DND-41 (cell line): ENCODE data around the gene OR7D2.

Experiments used
- ATAC-seq: fragments of 200-7000 bp; cut with Tn5 transposase; 3 replicates; pipeline ENCODE4 v1.9.1; 2021; ENCODE audit warnings: low read depth; ENCODE audit not compliant: insufficient read depth
- DNase-seq: peaks from one replicate; pipeline ENCODE4 v3.0.0-alpha.2; 2020
- H2AFZ ChIP-seq: 2 replicates; pipeline ENCODE4 v1.6.0; 2012; ENCODE audit warnings: low read depth, low read length
- H3K27ac ChIP-seq: 2 replicates; pipeline ENCODE4 v1.5.1; 2012; ENCODE audit warnings: low read length, inconsistent platforms
- H3K27me3 ChIP-seq: fragments of 200-600 bp; sonication (generic); 2 replicates; pipeline ENCODE4 v1.6.0; 2012; ENCODE audit warnings: low read length, mild to moderate bottlenecking, inconsistent platforms; ENCODE audit not compliant: insufficient read depth, poor library complexity
- H3K36me3 ChIP-seq: 2 replicates; pipeline ENCODE4 v1.5.1; 2012; ENCODE audit warnings: low read length, inconsistent platforms; ENCODE audit not compliant: insufficient read depth
- H3K4me1 ChIP-seq: 2 replicates; pipeline ENCODE4 v1.5.1; 2012; ENCODE audit warnings: mild to moderate bottlenecking, low read length; ENCODE audit not compliant: insufficient read depth
- H3K4me2 ChIP-seq: 2 replicates; pipeline ENCODE4 v1.6.0; 2012; ENCODE audit warnings: mild to moderate bottlenecking, moderate library complexity, low read length, inconsistent platforms; ENCODE audit not compliant: insufficient read depth
- H3K4me3 ChIP-seq, 2 experiments: fragments of 200-600 bp in 1 of 2; shearing (Covaris generic) in 1 of 2; 2 replicates each; pipeline ENCODE4 v1.5.1; 2012 to 2016; ENCODE audit warnings: inconsistent platforms in 2 of 2, low read length in 2 of 2, mild to moderate bottlenecking in 2 of 2, low read depth in 1 of 2, moderate library complexity in 1 of 2
- H3K79me2 ChIP-seq: 2 replicates; pipeline ENCODE4 v1.6.0; 2012; ENCODE audit warnings: low read length, inconsistent platforms; ENCODE audit not compliant: insufficient read depth
- H3K9ac ChIP-seq: 2 replicates; pipeline ENCODE4 v1.6.0; 2012; ENCODE audit warnings: low read depth, mild to moderate bottlenecking, inconsistent platforms, low read length, moderate library complexity
- H3K9me3 ChIP-seq: 2 replicates; pipeline ENCODE4 v1.5.1; 2012; ENCODE audit warnings: low read length, moderate library complexity, mild to moderate bottlenecking, inconsistent platforms; ENCODE audit not compliant: insufficient read depth, severe bottlenecking
- H4K20me1 ChIP-seq: 2 replicates; pipeline ENCODE4 v1.6.0; 2012; ENCODE audit warnings: low read length; ENCODE audit not compliant: insufficient read depth
- EZH2 ChIP-seq: IDR thresholded peaks from 3 replicates; pipeline ENCODE4 v1.6.1; 2012; ENCODE audit warnings: borderline replicate concordance, low read depth, mild to moderate bottlenecking, moderate library complexity, low read length, inconsistent platforms; ENCODE audit not compliant: severe bottlenecking
- TF ChIP-seq, protein P1 (sequence below): IDR thresholded peaks from 2 replicates; pipeline ENCODE4 v1.5.1; 2012; ENCODE audit warnings: borderline replicate concordance, low read length, moderate library complexity, mild to moderate bottlenecking; ENCODE audit not compliant: poor library complexity, severe bottlenecking; ENCODE audit errors: extremely low read depth

OR7D2 gene

GRCh38 chr19:9155591-9155990 is 23.2 kb upstream of the OR7D2 start:
- Histone ChIP-seq H3K27ac (no peak overlapping the region), H3K36me3 (peaks cover 96% of the 10 kb centered on the region), H3K9me3 (peaks cover 9% of the 10 kb centered on the region), H3K4me2 (no peak overlapping the region), H3K79me2 (peaks cover 87% of the 10 kb centered on the region), H3K27me3 (no peaks in the 10 kb centered on the region), H3K4me3 (no peak overlapping the region), H4K20me1 (peaks cover 64% of the 10 kb centered on the region), H2AFZ (no peak overlapping the region), H3K4me1 (no peaks in the 10 kb centered on the region), H3K9ac (no peak overlapping the region)
- DNase-seq: no peak
- no peak for TF ChIP-seq EZH2
- TF ChIP-seq, protein P1, sequence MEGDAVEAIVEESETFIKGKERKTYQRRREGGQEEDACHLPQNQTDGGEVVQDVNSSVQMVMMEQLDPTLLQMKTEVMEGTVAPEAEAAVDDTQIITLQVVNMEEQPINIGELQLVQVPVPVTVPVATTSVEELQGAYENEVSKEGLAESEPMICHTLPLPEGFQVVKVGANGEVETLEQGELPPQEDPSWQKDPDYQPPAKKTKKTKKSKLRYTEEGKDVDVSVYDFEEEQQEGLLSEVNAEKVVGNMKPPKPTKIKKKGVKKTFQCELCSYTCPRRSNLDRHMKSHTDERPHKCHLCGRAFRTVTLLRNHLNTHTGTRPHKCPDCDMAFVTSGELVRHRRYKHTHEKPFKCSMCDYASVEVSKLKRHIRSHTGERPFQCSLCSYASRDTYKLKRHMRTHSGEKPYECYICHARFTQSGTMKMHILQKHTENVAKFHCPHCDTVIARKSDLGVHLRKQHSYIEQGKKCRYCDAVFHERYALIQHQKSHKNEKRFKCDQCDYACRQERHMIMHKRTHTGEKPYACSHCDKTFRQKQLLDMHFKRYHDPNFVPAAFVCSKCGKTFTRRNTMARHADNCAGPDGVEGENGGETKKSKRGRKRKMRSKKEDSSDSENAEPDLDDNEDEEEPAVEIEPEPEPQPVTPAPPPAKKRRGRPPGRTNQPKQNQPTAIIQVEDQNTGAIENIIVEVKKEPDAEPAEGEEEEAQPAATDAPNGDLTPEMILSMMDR: no peak
- ATAC-seq: no peak

DNA sequence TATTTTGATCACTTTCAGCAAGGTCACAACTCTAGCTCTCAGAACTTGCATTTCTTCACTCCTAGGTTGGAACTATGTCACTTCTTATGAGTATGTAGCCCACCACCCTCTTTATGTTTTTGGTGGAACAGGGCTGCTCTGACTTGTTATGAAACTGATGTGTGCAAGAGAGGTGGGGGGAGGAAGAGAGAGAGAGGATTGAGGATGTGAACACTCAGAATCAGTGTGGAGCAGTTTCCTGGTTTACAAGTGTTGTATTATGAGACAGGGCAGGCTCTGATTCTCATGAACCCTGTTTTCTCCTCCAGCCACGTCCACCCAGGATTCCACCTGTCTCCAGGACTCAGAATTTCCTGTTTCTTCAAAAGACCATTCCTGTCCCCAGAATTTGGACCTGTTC is 22.5 kb upstream of the OR7D2 start:
- H3K4me2 ChIP-seq: no peak overlapping the region
- H3K9ac ChIP-seq: no peak overlapping the region
- no peaks in the 10 kb centered on the region for H3K4me1 ChIP-seq
- H3K36me3 ChIP-seq: peaks cover 96% of the 10 kb centered on the region
- H3K4me3 ChIP-seq: no peak overlapping the region
- ATAC-seq (no peak), DNase-seq (no peak)
- H2AFZ ChIP-seq: no peak overlapping the region
- no peak overlapping the region for H3K27ac ChIP-seq
- peaks cover 80% of the 10 kb centered on the region for H3K79me2 ChIP-seq
- H3K9me3 ChIP-seq: peaks cover 8% of the 10 kb centered on the region
- TF ChIP-seq, protein P1: no peak
- TF ChIP-seq EZH2: no peak
- peaks cover 65% of the 10 kb centered on the region for H4K20me1 ChIP-seq
- no peaks in the 10 kb centered on the region for H3K27me3 ChIP-seq

DNA sequence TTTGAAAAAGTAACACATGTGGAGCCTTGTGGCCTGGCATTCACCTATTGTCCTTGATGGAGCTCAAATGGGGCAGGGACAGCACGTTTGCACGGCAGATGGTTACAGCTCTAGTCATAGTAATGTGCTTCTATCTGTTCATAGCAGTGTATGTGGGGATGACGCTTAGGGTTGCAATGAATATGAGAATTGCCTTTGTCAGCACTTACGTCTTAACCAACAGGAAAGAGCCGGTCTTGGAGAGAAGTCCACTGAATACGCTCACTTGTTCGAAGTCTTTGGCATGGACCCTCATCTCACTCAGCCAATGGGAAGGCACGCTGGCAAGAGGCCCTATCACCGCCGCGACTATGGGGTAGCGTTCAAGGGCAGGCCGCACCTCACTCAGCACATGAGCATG is 18.9 kb upstream of the OR7D2 start:
- no peaks in the 10 kb centered on the region for H3K9me3 ChIP-seq
- H4K20me1 ChIP-seq: peaks cover 55% of the 10 kb centered on the region
- ATAC-seq: no peak
- no peak overlapping the region for H2AFZ ChIP-seq
- no peaks in the 10 kb centered on the region for H3K27me3 ChIP-seq
- peaks cover 93% of the 10 kb centered on the region for H3K36me3 ChIP-seq
- no peaks in the 10 kb centered on the region for H3K4me1 ChIP-seq
- TF ChIP-seq, protein P1: no peak
- no peak for TF ChIP-seq EZH2
- no peak overlapping the region for H3K9ac ChIP-seq
- H3K27ac ChIP-seq: no peak overlapping the region
- no peak overlapping the region for H3K4me2 ChIP-seq
- H3K79me2 ChIP-seq: peaks cover 45% of the 10 kb centered on the region
- H3K4me3 ChIP-seq: no peak overlapping the region
- DNase-seq: no peak

DNA sequence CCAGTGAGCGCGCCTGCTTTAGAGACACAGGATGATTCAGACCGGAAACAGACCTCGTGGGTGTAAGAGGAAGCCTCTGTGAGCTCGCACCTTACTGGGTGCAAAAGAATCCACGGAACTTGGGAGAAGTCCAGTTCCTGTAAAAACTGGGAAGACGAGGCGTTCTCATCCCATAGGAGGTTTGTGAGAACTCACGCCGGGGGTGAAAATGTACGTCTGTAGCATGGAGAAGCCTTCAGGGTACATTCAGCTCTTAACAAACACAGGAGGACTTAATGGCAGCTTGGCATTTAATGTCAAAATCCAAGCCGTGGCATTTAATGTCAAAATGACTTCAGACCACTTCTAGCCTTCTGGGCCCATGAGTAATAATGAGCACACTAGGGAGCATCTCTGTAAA is 17.4 kb upstream of the OR7D2 start:
- TF ChIP-seq, protein P1: no peak
- no peak for TF ChIP-seq EZH2
- H3K9me3 ChIP-seq: no peaks in the 10 kb centered on the region
- H3K79me2 ChIP-seq: peaks cover 29% of the 10 kb centered on the region
- no peak overlapping the region for H3K4me2 ChIP-seq
- H3K4me3 ChIP-seq: no peak overlapping the region
- no peak overlapping the region for H3K27ac ChIP-seq
- no peaks in the 10 kb centered on the region for H3K4me1 ChIP-seq
- DNase-seq (no peak), ATAC-seq (no peak)
- H3K36me3 ChIP-seq: peaks cover 83% of the 10 kb centered on the region
- no peak overlapping the region for H2AFZ ChIP-seq
- no peak overlapping the region for H3K9ac ChIP-seq
- peaks cover 42% of the 10 kb centered on the region for H4K20me1 ChIP-seq
- H3K27me3 ChIP-seq: no peaks in the 10 kb centered on the region
